ENCODE results near the gene PLAU.

DNA sequence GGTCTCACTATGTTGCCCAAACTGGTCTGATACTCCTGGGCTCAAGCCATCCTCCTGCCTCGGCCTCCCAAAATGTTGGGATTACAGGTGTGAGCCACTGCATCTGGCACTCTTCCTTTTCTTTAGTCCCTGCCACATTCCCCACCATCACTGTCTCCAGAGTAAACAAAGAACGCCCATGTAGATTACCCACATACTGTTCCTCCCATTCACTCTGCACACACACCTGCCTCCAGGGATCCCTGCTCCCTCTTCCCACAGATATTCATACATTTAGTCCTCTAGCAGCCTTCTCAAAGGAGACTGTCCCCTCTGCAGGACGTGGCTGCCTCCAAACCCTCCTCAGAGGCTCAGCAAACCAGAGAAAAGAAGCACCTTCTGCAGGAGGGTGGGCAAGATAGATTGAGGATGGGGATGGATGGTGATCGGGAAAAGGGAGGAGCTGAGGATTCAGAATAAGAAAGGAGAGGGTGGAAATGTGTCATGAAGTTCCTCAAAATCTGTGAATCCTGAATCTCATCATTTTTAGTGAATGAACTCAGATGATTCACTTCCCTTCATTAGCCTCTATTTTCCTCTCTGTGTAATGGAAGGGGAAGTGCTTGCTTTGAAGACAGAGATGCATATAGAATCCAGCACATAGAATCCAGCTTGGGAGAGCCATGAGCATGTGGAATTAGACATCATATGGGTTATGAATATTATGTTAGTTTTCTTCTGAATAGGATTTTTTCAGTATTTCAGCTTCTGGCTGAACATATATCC lies 5.5 kb upstream of the PLAU start:
- TF ChIP-seq POLR2A (IDR thresholded peaks at IDR 0.05) (no peak), EP300 (IDR thresholded peaks at IDR 0.05) (no peak)
- TF ChIP-seq, protein P1, sequence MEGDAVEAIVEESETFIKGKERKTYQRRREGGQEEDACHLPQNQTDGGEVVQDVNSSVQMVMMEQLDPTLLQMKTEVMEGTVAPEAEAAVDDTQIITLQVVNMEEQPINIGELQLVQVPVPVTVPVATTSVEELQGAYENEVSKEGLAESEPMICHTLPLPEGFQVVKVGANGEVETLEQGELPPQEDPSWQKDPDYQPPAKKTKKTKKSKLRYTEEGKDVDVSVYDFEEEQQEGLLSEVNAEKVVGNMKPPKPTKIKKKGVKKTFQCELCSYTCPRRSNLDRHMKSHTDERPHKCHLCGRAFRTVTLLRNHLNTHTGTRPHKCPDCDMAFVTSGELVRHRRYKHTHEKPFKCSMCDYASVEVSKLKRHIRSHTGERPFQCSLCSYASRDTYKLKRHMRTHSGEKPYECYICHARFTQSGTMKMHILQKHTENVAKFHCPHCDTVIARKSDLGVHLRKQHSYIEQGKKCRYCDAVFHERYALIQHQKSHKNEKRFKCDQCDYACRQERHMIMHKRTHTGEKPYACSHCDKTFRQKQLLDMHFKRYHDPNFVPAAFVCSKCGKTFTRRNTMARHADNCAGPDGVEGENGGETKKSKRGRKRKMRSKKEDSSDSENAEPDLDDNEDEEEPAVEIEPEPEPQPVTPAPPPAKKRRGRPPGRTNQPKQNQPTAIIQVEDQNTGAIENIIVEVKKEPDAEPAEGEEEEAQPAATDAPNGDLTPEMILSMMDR (IDR thresholded peaks at IDR 0.05), result no peak

Data from upper lobe of left lung (tissue), 4 donors.